GM18861 (cell line): ENCODE data around the gene MCL1.
"Not testable (repeated sequence)": the region's sequence is repeated elsewhere in the genome, so short reads cannot be mapped to it uniquely, and the experiment has no call there.

Experiments
- ATAC-seq: cut with Tn5 transposase; IDR thresholded peaks from one replicate; pipeline ENCODE4 v1.9.1; 2021; ENCODE audit not compliant: unreplicated experiment

The MCL1 gene

DNA sequence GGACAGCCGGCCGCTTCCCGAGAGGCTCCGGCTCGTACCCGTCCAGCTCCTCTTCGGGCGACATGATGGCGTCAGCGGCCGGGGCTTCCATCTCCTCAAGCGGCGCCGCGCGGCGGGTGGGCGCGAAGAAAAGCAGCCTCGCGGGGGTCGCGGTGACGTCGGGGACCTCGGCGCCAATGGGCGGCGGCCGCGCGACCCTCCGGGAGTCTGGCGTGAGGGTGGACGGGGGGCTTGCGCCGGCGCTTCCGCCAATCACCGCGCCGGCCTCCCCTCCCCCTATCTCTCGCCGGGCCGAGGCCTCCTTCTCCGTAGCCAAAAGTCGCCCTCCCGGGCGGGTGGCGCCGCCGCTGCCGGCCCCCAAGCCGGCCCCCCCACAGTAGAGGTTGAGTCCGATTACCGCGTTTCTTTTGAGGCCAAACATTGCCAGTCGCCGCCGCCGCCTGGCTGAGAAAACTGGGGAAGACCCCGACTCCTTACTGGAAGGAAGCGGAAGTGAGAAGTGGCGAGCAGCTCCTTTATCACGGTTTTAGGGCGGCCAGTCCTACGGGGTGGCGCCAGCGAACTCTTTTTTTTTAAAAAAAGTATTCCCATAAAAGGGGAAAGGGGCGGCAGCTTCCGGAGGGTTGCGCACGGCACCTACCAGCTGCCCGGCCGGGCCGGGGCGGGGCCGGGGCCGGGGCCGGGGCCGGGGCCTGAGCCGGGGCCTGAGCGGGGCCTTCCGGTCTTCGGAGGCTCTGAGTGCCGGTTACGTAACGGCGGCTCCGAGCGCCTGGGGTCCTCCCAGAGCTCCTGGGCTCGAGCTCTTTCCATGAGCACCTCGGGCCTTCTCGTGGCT, at the start of gene MCL1:
MCL1 (minus strand) TSS at position 501 of the 835 bp plus-strand sequence; CDS start at position 421, 80 bp downstream.
- ATAC-seq, result peak; percentile 89

DNA sequence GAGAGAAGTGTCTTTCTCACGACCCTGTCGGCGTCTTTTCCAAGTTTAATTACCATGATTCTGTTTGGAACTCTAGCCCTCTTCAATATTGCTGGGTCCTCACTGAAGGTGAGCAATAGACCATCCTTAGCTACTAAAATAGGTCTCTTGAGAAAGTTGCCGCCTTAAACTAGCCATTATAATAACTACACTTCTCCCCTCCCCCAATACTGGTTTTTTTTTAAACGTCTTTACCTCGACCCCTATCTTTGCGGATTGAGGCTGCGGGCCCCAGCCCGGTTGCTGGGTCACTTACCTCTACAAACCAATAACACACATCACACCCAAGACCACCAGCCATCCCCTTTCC, 49.3 kb upstream of the MCL1 start:
- no peak for ATAC-seq

- ATAC-seq, result no peak
These were observed 48.5 kb upstream of the MCL1 start for GRCh38 chr1:150627826-150628410.

- no peak for ATAC-seq
These were observed 46.7 kb upstream of the MCL1 start for GRCh38 chr1:150626150-150626549.

DNA sequence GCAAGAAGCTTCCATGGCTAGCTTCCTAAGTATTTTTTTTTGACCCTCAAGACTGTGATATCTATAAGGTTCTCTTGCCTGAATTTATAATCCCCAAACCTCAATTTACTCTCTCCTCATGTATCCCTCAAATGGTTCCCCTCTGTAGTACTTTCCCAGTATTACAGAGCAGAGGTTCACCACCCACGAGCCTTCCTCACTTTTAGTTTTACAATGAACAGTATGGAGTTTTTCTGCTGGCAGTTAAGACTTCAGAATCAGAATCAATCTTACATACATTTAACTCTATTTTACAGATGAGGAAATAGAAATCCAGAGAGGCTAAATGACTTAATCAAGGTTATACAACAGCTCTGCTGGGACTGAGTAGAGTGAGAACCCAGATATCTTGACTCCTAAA, 45.1 kb upstream of the MCL1 start:
- not testable (repeated sequence) for ATAC-seq

GRCh38 chr1:150624134-150624533, 44.7 kb upstream of the MCL1 start:
- ATAC-seq, result not testable (repeated sequence)

DNA sequence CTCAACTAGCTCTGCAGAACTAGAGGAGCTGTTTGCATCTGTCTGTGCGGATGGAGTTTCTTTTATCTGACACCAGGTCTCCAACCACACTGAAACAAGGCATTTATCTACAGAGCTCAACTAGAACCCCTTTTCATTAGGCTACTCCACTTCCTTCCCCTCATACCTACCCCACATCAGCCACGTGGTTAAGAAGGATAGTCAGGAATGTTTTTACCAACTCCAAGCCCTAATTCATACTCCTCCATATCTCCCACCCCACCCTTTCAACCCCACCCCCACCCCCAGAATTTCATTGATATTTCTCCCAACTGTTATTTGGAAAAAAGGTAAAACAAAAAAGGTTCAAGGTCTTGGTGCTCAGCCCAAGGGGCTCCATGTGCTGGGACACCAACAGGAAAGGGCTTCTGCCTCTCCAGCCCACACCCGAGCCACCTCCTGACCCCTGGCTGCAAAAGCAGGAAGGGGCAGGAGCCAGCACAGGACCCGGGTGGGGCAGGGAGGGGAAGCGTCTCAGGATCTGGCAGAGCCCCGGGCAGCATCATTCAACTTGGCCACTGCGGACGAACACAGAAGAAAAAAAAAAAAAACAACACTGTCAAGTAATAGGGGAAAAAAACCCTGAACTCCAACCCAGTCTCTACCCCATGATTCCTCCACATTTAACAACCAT, 43.0 kb upstream of the MCL1 start:
- ATAC-seq, result no peak

DNA sequence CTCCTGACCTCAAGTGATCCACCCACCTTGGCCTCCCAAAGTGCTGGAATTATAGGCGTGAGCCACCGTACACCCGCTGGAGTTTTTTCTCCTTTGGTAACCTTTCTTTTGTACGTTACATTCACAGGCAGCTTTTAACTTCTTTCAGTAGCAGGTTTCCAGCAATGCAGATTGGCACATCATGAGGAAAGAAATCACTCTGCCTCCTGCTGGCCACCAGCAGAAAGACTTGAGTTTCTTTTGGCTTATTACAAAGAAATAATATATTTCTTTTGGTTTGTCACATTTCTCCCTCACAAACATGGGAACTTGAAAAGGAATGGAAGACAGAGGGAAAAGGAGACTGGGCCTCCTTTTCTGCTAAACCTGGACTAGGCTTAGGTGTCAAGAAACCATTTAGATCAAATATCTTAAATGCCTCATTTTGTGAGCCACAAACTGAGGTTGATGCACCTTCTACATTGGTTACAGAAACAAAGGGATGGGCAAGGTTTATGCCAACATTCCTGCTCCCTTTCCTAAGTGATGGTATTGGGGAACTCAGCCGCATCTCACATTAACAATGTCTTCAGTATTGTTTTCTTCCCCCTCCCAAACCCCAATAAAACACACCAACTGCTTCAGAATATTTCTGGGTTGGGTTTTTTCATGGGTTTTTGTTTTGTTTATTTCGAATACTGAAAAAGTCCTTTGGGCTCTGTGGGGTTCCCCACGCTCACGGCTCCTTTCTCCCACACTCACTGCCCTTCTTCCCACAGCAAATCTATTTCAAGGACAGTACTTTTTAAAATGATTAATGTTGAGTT, 42.3 kb upstream of the MCL1 start:
- no peak for ATAC-seq

- no peak for ATAC-seq
These were observed 41.5 kb upstream of the MCL1 start for GRCh38 chr1:150620919-150621318.

GRCh38 chr1:150619576-150620509, 40.4 kb upstream of the MCL1 start:
- ATAC-seq, result no peak

DNA sequence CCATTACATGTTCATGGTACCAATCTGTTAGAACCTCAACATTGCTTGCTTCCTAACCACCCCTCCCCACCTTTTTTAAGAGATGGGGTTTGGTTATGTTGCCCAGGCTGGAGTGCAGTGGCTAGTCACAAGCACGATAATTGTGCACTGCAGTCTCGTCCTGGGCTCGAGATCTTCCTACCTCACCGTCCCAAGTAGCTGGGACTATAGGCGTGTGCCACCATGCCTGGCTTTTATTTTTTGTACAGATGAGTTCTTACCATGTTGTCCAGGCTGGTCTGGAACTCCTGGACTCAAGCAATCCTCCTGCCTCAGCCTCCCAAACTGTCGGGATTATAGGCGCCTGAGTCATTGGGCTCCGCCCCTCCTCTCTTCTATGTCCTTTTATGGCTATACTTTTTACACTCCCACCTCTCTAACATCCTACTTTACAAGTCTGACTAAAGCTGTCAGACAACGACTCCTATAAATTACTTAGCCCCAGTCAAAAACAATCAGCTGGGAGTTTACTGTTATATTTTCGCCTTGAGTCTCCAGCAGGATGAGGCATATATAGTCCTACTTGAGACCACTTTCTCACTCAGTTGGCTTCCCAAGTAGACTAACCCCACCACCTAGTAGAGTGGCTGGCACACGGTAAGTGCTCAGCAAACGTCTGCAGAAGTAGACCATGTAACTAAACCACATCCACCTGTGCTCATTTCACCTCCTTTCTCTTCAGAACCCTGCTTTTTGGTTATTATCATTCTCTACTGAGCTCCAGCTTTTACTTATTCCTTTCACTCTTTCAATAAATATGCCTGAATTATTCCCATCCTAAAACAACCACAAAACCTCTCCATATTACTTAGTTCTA, 36.2 kb upstream of the MCL1 start:
- ATAC-seq, result no peak

- peak; percentile 41 for ATAC-seq
These were observed 33.9 kb upstream of the MCL1 start for GRCh38 chr1:150613061-150613920.

- ATAC-seq, result no peak
These were observed 32.6 kb upstream of the MCL1 start for GRCh38 chr1:150612014-150612345.

GRCh38 chr1:150610576-150610975, 31.2 kb upstream of the MCL1 start:
- ATAC-seq, result no peak

GRCh38 chr1:150609732-150610131, 30.3 kb upstream of the MCL1 start:
- ATAC-seq, result no peak

GRCh38 chr1:150606463-150607142, 27.2 kb upstream of the MCL1 start:
- no peak for ATAC-seq

DNA sequence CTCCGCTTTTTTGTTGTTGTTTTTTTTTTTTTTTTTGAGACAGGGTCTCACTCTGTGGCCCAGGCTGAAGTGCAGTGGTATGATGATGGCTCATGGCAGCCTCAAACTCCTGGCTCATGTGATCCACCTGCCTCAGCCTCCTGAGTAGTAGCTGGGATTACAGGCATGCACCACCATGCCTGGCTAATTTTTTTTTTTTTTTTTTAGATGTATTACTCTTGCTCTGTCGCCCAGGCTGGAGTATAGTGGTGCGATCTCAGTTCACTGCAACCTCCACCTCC, 26.0 kb upstream of the MCL1 start:
- ATAC-seq, result not testable (repeated sequence)

GRCh38 chr1:150604226-150604588, 24.8 kb upstream of the MCL1 start:
- ATAC-seq, result no peak
